Rectal smooth muscle tissue (tissue), 1 donor: ENCODE results near the gene RASGRP3.
"Not testable (repeated sequence)": the region's sequence is repeated elsewhere in the genome, so short reads cannot be mapped to it uniquely, and the experiment has no call there.

ENCODE experiments used
- H3K27ac ChIP-seq: one replicate; pipeline ENCODE4 v1.7.0; 2013; ENCODE audit warnings: low read depth, low read length, inconsistent platforms
- H3K27me3 ChIP-seq: one replicate; pipeline ENCODE4 v1.7.0; 2013; ENCODE audit warnings: low read length; ENCODE audit not compliant: control insufficient read depth, insufficient read depth
- H3K36me3 ChIP-seq: one replicate; pipeline ENCODE4 v1.7.0; 2013; ENCODE audit warnings: low read length; ENCODE audit not compliant: control insufficient read depth, insufficient read depth
- H3K4me1 ChIP-seq: one replicate; pipeline ENCODE4 v1.7.0; 2013; ENCODE audit warnings: low read length; ENCODE audit not compliant: control insufficient read depth, insufficient read depth
- H3K4me3 ChIP-seq: one replicate; pipeline ENCODE4 v1.7.0; 2013; ENCODE audit warnings: low read length
- H3K9ac ChIP-seq: one replicate; pipeline ENCODE4 v1.7.0; 2013; ENCODE audit warnings: low read length

Gene RASGRP3

DNA sequence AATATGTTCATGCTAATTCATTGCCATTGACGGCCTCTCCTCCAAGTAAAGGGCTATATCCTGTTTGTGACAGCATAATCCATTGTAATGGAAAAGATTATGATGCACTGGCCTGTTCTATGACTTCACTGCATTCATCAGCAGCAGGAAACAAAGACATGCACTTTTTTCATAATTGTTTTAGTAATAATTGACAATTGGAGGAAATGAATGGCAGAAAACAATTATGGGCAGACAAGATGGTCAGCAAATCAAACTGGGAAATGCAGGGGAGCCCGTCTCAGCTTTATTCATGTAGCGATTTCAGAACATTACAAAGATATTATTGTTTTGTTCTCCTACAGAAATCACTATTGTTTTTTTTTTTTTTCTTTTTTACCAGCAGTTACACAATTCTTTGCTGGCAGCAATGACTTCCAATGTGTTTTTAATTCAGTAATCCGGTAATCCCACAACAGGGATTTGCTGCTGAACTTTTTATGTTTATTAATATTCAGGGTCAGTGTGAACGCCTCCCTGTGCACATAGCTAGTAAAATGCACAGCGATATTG is 33.8 kb upstream of the RASGRP3 start:
- no peaks in the 10 kb centered on the region for H3K27me3 ChIP-seq
- no peak overlapping the region for H3K27ac ChIP-seq
- no peaks in the 10 kb centered on the region for H3K4me1 ChIP-seq

GRCh38 chr2:33443274-33443829 is 33.1 kb upstream of the RASGRP3 start:
- no peaks in the 10 kb centered on the region for H3K27me3 ChIP-seq
- H3K4me3 ChIP-seq: no peak overlapping the region
- H3K36me3 ChIP-seq: no peaks in the 10 kb centered on the region
- H3K4me1 ChIP-seq: no peaks in the 10 kb centered on the region
- no peak overlapping the region for H3K27ac ChIP-seq
- H3K9ac ChIP-seq: no peak overlapping the region

More for the DNA sequence above, 33.8 kb upstream of the RASGRP3 start:
- no peak overlapping the region for H3K4me3 ChIP-seq
- no peaks in the 10 kb centered on the region for H3K36me3 ChIP-seq
- H3K9ac ChIP-seq: no peak overlapping the region

DNA sequence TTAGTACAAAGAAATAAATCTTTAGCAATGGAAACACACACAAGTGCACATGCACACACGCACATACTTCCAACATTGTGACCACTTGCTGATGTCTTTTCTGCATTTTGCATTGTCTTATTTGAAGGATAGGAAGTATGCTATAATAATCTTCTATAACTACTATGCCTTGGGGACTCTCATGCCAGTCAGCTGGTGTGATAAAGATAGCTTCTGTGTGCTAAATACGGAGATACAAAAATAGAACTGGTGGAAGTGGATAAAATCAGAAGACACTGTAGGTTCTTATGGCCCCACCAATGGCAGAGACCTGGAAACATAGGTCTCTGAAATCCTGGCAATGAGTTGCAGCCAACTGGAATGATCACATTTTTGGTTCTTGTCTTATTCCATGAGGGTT is 31.5 kb upstream of the RASGRP3 start:
- Histone ChIP-seq H3K4me1 (no peaks in the 10 kb centered on the region), H3K36me3 (no peaks in the 10 kb centered on the region), H3K9ac (no peak overlapping the region), H3K27me3 (no peaks in the 10 kb centered on the region), H3K27ac (no peak overlapping the region), H3K4me3 (no peak overlapping the region)

GRCh38 chr2:33448220-33448899 is 28.1 kb upstream of the RASGRP3 start:
- Histone ChIP-seq H3K4me1 (no peaks in the 10 kb centered on the region), H3K36me3 (no peaks in the 10 kb centered on the region), H3K27ac (no peak overlapping the region), H3K27me3 (no peaks in the 10 kb centered on the region), H3K4me3 (no peak overlapping the region), H3K9ac (no peak overlapping the region)

DNA sequence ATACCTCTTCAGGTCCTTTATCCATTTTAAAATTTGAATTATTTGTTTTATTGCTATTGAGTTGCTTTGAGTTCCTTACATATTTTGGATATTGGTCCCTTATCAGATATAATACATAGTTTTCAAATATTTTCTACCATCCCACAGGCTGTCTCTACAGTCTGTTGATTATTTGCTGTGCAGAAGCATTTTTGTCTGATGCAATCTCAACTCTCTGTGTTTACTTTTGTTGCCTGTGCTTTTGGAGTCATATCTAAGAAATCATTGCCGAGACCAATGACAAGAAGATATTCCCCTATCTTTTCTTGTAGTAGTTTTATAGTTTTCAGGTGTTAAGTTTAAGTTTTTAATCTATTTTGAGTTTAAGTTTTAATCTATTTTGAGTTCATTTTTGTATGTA is 25.2 kb upstream of the RASGRP3 start:
- Histone ChIP-seq H3K4me1 (no peaks in the 10 kb centered on the region), H3K9ac (no peak overlapping the region), H3K27me3 (no peaks in the 10 kb centered on the region), H3K36me3 (no peaks in the 10 kb centered on the region), H3K4me3 (no peak overlapping the region), H3K27ac (no peak overlapping the region)

DNA sequence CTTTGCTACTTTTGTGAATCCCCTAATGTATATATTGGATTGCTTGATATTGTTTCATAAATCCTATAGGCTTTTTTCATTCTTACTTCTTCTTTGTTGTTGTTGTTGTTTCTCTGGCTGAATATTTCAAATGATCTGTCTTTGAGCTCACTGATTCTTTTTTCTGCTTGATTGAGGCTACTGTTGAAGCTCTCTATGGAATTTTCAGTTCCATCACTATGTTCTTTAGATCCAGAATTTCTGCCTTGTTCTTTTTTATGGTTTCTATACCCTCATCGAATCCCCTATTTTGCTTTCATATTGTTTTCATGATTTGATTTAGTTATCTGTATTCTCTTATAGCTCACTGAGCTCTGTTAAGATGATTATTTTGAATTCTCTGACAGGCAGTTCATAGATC is 24.6 kb upstream of the RASGRP3 start:
- no peaks in the 10 kb centered on the region for H3K4me1 ChIP-seq
- no peak overlapping the region for H3K9ac ChIP-seq
- H3K27ac ChIP-seq: no peak overlapping the region
- H3K27me3 ChIP-seq: no peaks in the 10 kb centered on the region
- no peak overlapping the region for H3K4me3 ChIP-seq
- no peaks in the 10 kb centered on the region for H3K36me3 ChIP-seq

- Histone ChIP-seq H3K9ac (no peak overlapping the region), H3K36me3 (no peaks in the 10 kb centered on the region), H3K4me1 (no peaks in the 10 kb centered on the region), H3K27ac (no peak overlapping the region), H3K27me3 (no peaks in the 10 kb centered on the region), H3K4me3 (no peak overlapping the region)
Observed at GRCh38 chr2:33452545-33452944, 23.9 kb upstream of the RASGRP3 start.

- Histone ChIP-seq H3K4me3 (no peak overlapping the region), H3K9ac (no peak overlapping the region), H3K27me3 (no peaks in the 10 kb centered on the region), H3K27ac (no peak overlapping the region), H3K36me3 (no peaks in the 10 kb centered on the region), H3K4me1 (no peaks in the 10 kb centered on the region)
Observed at GRCh38 chr2:33453905-33454479, 22.5 kb upstream of the RASGRP3 start.

DNA sequence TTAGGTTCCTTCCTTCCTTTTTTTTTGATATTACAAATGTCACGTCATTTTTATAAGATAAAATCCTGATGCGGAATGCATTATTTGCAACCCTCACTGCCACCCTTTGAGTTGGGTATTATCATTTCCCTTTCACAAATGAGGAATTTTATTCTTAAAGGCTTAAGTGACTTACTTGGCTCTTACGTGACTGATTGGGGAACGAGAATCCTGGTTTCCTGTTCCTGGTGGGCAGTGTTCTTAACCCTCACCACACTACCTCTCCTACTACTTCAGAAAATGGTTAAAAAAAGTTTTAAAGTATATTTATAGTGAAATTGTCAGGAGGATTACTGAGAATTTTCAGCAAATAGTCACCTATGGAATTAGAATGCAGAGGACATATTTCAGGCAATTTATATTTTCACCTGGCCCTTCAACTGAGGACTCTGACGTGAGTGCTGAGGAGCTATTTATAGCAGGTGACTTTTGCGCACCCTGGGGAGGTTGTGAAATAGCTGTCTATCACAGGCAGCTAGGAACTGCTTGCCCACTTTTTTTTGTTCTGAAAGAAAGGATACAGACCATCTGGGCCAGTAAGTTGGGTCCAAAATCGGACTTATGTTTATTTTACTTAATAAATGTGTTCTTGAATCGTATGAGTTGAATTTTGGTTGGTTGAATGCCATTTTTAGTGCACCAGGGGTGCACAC is 18.7 kb upstream of the RASGRP3 start:
- Histone ChIP-seq H3K4me1 (no peaks in the 10 kb centered on the region), H3K27me3 (no peaks in the 10 kb centered on the region), H3K9ac (no peak overlapping the region), H3K4me3 (no peak overlapping the region), H3K27ac (no peak overlapping the region), H3K36me3 (no peaks in the 10 kb centered on the region)

GRCh38 chr2:33458248-33458819 is 18.1 kb upstream of the RASGRP3 start:
- Histone ChIP-seq H3K27me3 (no peaks in the 10 kb centered on the region), H3K27ac (no peak overlapping the region), H3K36me3 (no peaks in the 10 kb centered on the region), H3K4me3 (no peak overlapping the region), H3K9ac (no peak overlapping the region), H3K4me1 (no peaks in the 10 kb centered on the region)

DNA sequence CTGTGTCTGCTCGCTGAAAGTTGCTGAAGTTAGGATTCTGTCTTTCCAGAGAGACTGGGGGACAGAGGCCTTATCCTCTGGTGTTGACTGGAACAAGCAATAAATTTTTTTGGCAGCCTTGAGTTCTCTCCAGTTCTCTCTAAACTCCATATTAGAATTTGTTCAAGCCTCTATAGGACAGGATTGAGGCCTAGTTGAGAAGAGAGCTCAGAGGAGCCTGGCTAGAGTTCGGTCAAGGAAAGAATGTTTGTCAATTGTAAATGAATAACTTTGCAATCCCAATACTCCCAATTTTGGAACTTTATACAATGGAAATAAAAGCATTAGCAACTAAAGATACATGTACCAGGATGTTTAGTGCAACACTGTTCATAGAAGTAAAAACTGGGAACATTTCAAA is 16.7 kb upstream of the RASGRP3 start:
- H3K4me3 ChIP-seq: no peak overlapping the region
- H3K4me1 ChIP-seq: no peaks in the 10 kb centered on the region
- H3K27ac ChIP-seq: no peak overlapping the region
- no peaks in the 10 kb centered on the region for H3K27me3 ChIP-seq
- H3K36me3 ChIP-seq: no peaks in the 10 kb centered on the region
- H3K9ac ChIP-seq: no peak overlapping the region

DNA sequence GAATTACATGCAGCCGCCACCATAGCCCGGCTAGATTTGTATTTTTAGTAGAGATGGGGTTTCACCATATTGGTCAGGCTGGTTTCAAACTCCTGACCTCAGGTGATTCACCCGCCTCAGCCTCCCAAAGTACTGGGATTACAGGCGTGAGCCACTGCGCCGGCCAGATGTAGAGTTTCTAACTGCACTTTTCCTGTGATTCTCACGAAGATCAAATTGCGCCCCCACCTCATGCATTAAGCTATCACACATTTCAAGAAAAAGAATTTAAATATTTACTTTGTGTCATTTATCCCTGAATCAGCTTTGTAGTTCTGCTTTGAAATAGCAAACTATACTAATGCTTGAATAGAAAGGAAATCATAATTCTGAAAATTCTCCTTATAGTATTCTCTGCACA is 13.9 kb upstream of the RASGRP3 start:
- H3K4me1 ChIP-seq, H3K27ac ChIP-seq, H3K27me3 ChIP-seq, H3K4me3 ChIP-seq, H3K36me3 ChIP-seq, H3K9ac ChIP-seq: not testable (repeated sequence)
